ENCODE results near the gene CDC42BPB.

Gene CDC42BPB

GRCh38 chr14:102988054-102988453 lies 69.3 kb downstream of the CDC42BPB start:
- DNase-seq (ENCODE audit: low spot score), result no peak

GRCh38 chr14:102986810-102987579 lies 70.4 kb downstream of the CDC42BPB start:
- no peak for DNase-seq (ENCODE audit: low spot score)

- no peak for DNase-seq (ENCODE audit: low spot score)
Measured at GRCh38 chr14:102985665-102986064, 71.7 kb downstream of the CDC42BPB start.

GRCh38 chr14:102984336-102985102 lies 72.8 kb downstream of the CDC42BPB start:
- no peak for DNase-seq (ENCODE audit: low spot score)

GRCh38 chr14:102983496-102983895 lies 73.9 kb downstream of the CDC42BPB start:
- no peak for DNase-seq (ENCODE audit: low spot score)

- no peak for DNase-seq (ENCODE audit: low spot score)
Measured at GRCh38 chr14:102982852-102983470, 74.4 kb downstream of the CDC42BPB start.

DNA sequence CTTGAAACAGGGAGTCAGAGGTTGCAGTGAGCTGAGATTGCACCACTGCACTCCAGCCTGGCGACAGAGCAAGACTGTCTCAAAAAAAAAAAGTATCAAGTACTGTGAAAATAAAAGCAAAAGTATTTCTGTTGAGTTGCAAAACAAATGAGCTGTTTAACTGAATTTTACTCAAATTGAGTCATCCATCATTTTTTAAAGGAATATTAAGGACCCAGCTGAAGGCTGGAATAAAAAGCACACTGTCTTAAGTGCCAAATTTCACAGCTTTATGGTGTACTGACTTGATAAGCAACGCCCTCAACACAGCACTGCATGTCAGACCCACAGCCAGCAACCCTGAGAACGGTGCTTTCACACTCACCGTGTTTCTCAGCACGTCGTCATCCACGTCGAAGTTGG lies 76.9 kb downstream of the CDC42BPB start:
- DNase-seq (ENCODE audit: low spot score), result no peak

GRCh38 chr14:102979406-102979805 lies 77.9 kb downstream of the CDC42BPB start:
- no peak for DNase-seq (ENCODE audit: low spot score)

- DNase-seq (ENCODE audit: low spot score), result no peak
Measured at GRCh38 chr14:102977475-102977874, 79.9 kb downstream of the CDC42BPB start.

- DNase-seq (ENCODE audit: low spot score), result no peak
Measured at GRCh38 chr14:102975662-102976061, 81.7 kb downstream of the CDC42BPB start.

DNA sequence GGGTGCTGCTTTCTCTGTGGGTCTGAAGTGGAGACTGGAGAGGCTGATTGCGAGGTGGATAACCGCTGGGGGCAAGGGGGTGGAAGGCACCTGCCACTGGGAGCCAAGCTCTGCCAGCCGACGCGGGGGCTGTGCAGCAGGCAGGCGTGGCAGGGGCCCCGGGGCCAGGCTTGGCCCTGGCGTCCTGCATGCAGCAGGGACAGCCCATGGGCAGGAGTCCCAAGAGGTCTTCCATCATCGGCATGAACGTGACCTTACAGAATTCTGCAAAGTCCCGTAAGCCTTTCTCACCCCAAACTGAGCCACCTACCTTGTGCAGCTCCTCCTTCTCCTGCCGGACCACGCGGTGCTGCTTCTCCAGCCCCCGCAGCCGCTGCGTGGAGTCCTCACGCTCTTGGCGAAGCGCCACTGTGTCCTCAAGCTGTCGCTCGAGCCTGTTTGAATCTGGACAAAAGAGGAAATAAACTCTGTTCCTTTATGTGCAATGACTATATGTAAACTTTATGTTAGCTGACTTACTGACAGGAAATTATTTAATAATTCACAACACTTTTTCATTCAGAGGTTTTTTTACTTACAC lies 83.6 kb downstream of the CDC42BPB start:
- DNase-seq (ENCODE audit: low spot score), result no peak

- DNase-seq (ENCODE audit: low spot score), result no peak
Measured at GRCh38 chr14:102971836-102972606, 85.3 kb downstream of the CDC42BPB start.

- DNase-seq (ENCODE audit: low spot score), result no peak
Measured at GRCh38 chr14:102971314-102971713, 86.0 kb downstream of the CDC42BPB start.

DNA sequence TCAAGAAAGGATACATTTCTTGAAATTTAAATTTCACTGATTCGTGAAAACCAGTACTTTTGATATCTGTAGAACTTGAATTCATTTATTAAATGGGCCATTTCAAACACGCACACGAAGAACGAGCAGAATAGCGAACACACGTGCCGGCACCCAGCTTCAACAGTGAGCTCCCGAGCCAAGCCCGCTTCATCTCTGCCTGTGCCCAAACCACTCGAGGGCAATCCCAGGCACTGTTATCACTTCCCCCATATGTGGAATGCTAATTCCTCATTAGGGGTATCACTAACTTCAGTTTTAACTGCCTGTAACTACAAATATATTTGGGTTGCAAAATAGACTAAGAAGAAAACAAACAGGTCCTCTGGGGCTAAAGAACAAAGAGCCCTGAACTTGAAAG lies 86.9 kb downstream of the CDC42BPB start:
- no peak for DNase-seq (ENCODE audit: low spot score)

- no peak for DNase-seq (ENCODE audit: low spot score)
Measured at GRCh38 chr14:102969901-102970300, 87.4 kb downstream of the CDC42BPB start.

DNA sequence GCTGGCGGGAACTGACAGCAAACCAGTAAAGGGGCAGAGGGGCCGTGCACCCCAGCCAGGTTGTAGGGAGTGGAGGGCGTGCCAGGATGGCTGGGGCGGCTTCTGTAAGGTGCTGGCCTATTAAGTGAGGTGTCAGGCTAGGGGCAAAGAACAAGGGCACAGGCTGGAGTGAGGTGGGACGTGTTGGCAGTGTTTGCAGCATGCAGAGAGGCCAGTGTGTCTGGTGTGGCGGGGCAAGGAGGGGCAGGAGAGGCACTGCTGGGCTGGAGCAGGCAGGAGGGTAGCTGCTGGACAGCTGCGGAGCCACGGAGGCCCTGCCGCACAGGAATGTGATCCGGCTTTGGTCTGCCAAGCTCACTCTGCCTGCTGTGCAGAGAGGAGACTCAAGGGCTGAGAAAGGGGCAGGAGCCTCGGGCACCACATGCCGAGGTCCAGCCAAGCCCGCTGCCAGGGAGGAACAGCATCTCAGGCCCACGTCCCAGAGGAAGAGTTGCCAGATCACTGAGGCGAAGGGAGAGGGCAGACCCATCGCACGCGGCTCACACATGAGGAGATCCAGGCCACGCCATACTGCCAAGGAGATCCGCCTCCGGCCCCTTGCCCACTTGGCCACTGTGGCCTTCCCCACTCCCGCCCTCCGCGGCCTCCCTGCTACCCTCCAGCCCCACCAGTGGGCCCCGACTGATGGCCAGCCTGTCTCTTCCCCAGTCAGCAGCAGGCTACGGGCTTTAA lies 88.1 kb downstream of the CDC42BPB start:
- no peak for DNase-seq (ENCODE audit: low spot score)

- no peak for DNase-seq (ENCODE audit: low spot score)
Measured at GRCh38 chr14:102968306-102968705, 89.0 kb downstream of the CDC42BPB start.

DNA sequence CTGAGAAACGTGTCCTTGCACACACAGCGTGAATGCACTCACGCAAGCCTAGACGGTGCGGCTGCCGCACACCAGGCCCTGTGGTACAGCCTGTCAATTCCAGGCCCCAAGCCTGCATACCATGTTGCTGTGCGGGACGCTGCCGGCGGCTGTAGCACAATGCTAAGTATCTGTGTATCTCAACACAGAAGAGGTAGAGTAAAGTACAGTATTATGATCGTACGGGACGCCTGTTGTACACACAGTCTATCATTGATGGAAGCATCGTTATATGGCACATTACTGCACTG lies 89.9 kb downstream of the CDC42BPB start:
- DNase-seq (ENCODE audit: low spot score), result no peak

DNA sequence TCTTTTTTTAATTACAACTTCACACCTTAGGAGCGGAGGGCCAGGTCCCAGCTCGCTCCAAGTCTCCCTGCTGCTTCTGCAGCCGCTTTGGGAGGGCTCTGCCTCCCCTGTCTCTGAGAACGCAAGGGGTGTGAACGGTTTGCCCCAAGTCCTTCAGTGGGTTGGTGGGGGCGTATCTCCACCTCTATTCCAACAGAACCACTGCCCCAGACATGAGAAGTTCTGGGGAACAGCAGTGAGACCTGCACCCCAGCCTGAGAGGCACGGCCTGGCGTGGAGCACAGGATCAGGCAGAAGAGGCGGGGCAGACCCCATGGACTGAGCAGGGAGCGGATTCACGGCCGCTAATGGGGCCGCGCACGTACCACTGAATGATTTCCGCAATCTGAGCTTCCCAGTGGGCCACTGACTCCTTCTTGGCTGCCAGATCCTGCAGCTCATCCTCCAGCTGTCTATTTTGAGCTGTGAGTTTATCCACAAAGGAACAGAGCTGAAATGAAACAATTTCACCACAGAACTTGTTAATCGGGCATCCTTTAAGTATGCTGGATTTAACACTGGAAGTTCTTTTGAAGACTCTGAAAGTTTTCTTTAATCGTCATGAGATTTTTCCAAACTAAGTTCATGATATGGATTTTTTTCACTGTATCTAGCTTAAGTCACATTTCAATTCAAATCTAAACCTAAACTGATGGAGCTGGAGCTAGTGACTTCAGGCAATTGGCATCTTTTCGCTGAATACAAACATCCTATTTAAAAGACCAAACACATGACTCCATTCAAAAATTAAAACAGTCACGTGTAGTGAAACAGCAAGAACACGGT lies 90.5 kb downstream of the CDC42BPB start:
- no peak for DNase-seq (ENCODE audit: low spot score)

DNA sequence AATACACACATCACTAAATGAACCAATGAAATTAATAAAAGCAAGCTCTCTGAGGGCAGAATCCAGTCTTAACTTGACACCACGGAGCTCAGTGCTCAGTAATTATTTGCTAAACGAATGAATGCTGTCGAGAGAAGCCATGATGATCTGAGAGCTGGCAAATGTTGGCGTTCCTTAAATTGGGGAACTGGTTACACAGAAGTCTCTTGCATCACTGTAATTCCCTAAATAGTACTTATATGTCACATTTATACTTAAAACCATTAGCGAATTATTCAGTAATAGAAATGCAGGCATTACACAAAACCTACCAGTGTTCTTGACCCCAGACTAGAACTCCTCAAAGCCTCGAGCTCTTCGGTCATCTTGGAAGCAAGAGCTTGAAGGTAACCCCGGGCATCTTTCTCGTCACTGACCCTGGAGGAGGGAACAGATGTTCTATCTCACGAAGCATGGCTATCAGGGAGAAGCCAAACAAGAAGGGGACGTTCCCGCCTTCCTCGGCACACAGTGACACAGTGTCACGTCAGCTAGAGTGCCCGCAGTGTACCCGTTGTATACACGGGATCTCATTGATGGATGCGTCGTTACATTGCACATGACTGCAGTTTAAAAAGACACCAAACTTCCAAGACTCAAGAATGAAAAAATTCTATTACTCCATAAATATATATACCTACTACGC lies 91.2 kb downstream of the CDC42BPB start:
- no peak for DNase-seq (ENCODE audit: low spot score)

All from CD4-positive, alpha-beta T cell treated with Interleukin-2 at 100 ng/mL for 4 hours (primary cell).